Naive B cell (primary cell): Measurements from ENCODE around the gene CHGA. TPM values are rescaled to one million over a fixed set of nuclear protein-coding genes. Genes with fewer than 3 reads are reported as not detected.

Experiments
- ATAC-seq, 2 donors: fragments of 150-1000 bp; cut with Tn5 transposase; 2 replicates each; pipeline ENCODE4 v1.10.0; 2021; ENCODE audit warnings: low read depth in 2 of 2, mild to moderate bottlenecking in 2 of 2, moderate library complexity in 2 of 2
- DNase-seq: peaks from one replicate; pipeline ENCODE4 v3.0.0; 2022
- H3K27ac Mint-ChIP-seq, 6 donors: one replicate each; pipeline ENCODE4 v1.8.0; 2020 to 2022; ENCODE audit warnings: mild to moderate bottlenecking in 6 of 6, mixed read lengths in 6 of 6, moderate library complexity in 5 of 6, inconsistent platforms in 2 of 6
- H3K27me3 Mint-ChIP-seq, 3 donors: one replicate each; pipeline ENCODE4 v1.8.0; 2021 to 2022; ENCODE audit warnings: mixed read lengths in 3 of 3, mild to moderate bottlenecking in 1 of 3
- H3K36me3 Mint-ChIP-seq, 2 donors: one replicate each; pipeline ENCODE4 v1.8.0; 2020 to 2022; ENCODE audit warnings: mixed read lengths in 2 of 2, inconsistent platforms in 1 of 2, mild to moderate bottlenecking in 1 of 2
- H3K4me1 Mint-ChIP-seq, 3 donors: one replicate each; pipeline ENCODE4 v1.8.0; 2020 to 2022; ENCODE audit warnings: mixed read lengths in 3 of 3, inconsistent platforms in 1 of 3, mild to moderate bottlenecking in 1 of 3, moderate library complexity in 1 of 3
- H3K4me3 Mint-ChIP-seq, 8 donors: one replicate each; pipeline ENCODE4 v1.8.0; 2020 to 2022; ENCODE audit warnings: mild to moderate bottlenecking in 8 of 8, mixed read lengths in 8 of 8, moderate library complexity in 8 of 8, inconsistent platforms in 2 of 8
- H3K9me3 Mint-ChIP-seq, 7 donors: one replicate each; pipeline ENCODE4 v1.8.0; 2020 to 2022; ENCODE audit warnings: mixed read lengths in 7 of 7, mild to moderate bottlenecking in 5 of 7, inconsistent platforms in 2 of 7, moderate library complexity in 1 of 7
- polyA plus RNA-seq, 6 donors: library from polyadenylated mRNA; unstranded; fragments of 300-500 nt; fragmentation: Illumina TruSeq; gene quantifications; one replicate each; pipeline ENCODE4 v1.2.3, GENCODE V29; 2021; ENCODE audit warnings: low read depth in 6 of 6

CHGA gene
- polyA plus RNA-seq, 6 donors from 2014 or later, result not detected

DNA sequence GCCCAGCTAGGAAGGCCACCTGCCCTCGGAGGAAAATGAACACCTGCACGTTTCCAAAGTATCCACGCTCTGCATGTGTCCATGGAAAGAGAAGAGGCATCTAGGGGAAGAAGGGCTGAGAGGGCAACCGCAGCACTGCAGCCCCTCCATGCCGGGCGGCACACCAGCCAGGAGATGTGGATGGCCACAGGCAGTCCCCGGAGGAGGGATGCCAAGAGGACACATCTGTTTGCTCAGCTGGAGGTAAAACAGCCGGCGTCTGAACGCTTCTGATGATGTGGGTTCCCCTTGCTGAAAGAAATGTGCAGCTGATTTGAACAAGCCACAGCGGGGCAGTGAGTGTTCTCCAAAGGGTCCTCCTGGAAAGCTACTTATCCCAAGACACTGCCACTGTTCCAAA lies 34.0 kb downstream of the CHGA start:
- H3K4me1 Mint-ChIP-seq, result peaks cover 2 to 6% (median 3%) of the 10 kb centered on the region in 3 donors
- H3K27me3 Mint-ChIP-seq, result no peaks in the 10 kb centered on the region
- DNase-seq (no peak), ATAC-seq (no peak)
- no peak overlapping the region for H3K4me3 Mint-ChIP-seq
- peaks cover 0 to 7% of the 10 kb centered on the region in 2 donors for H3K36me3 Mint-ChIP-seq
- no peak overlapping the region for H3K27ac Mint-ChIP-seq
- H3K9me3 Mint-ChIP-seq, result no peaks in the 10 kb centered on the region

DNA sequence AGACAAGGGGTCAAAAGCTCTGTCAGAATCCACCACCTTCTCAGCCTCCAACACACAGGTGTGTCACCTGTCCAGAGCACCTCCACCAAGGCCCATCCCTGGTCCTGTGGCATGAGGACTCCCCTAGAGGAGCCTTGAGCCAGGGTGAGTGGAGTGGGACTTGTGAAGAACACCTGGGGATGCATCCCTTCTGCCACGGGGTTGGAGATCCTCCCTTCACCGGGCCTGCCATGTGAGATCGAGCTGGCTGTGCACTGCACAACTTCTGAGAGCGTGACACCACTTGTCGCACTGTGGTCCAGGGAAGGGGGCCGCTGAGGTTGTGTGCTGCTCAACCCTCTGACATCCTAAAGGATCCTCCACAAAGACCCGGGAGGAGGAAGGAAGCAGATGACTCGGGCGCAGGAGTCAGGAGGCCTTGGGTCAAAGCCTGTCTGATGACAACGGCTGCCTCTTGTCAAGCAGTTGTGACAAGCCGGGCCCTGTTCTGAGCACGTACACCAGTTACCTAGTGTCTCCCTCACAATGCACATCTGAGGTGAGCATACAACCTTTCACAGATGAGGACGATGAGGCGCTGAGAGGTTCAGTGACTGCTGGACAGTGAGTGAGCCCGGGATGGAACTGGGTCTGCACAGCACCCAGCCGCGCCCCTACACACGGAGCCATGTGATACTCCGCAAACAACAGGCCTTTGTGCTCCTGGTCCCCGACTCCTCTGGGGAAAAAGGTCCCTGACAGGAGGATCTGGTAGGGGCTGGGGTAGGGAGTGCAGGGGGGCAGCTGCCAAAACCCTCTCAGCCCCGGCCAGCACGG lies 35.6 kb downstream of the CHGA start:
- no peak for ATAC-seq
- no peaks in the 10 kb centered on the region for H3K27me3 Mint-ChIP-seq
- no peaks in the 10 kb centered on the region for H3K4me1 Mint-ChIP-seq
- H3K27ac Mint-ChIP-seq, result peak overlapping the region in 1 of 6 donors; percentile 84
- no peak overlapping the region for H3K4me3 Mint-ChIP-seq
- H3K36me3 Mint-ChIP-seq, result peaks cover 0 to 7% of the 10 kb centered on the region in 2 donors
- H3K9me3 Mint-ChIP-seq, result no peaks in the 10 kb centered on the region
- no peak for DNase-seq

DNA sequence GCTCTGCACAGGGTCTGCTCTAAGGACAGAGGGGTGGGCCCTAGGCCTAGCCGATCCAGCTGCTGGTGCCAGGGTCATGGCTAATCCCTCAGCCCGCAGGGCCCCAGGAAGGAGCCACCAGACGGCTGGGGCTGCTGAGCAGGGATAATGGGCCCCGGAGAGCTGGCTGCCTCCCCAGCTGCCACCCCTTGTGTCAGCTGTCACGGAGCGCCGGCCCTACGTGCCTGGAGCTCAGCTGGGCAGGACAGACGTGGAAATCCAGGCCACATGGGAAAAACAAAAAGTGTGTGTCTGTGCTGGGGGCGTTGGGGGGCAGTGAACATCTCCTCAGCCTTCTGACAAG lies 36.2 kb downstream of the CHGA start:
- ATAC-seq (no peak), DNase-seq (no peak)
- H3K27me3 Mint-ChIP-seq, result no peaks in the 10 kb centered on the region
- H3K4me1 Mint-ChIP-seq, result no peaks in the 10 kb centered on the region
- no peaks in the 10 kb centered on the region for H3K9me3 Mint-ChIP-seq
- H3K27ac Mint-ChIP-seq, result peak overlapping the region in 1 of 6 donors; percentile 47
- no peak overlapping the region for H3K4me3 Mint-ChIP-seq
- peaks cover 0 to 7% of the 10 kb centered on the region in 2 donors for H3K36me3 Mint-ChIP-seq

DNA sequence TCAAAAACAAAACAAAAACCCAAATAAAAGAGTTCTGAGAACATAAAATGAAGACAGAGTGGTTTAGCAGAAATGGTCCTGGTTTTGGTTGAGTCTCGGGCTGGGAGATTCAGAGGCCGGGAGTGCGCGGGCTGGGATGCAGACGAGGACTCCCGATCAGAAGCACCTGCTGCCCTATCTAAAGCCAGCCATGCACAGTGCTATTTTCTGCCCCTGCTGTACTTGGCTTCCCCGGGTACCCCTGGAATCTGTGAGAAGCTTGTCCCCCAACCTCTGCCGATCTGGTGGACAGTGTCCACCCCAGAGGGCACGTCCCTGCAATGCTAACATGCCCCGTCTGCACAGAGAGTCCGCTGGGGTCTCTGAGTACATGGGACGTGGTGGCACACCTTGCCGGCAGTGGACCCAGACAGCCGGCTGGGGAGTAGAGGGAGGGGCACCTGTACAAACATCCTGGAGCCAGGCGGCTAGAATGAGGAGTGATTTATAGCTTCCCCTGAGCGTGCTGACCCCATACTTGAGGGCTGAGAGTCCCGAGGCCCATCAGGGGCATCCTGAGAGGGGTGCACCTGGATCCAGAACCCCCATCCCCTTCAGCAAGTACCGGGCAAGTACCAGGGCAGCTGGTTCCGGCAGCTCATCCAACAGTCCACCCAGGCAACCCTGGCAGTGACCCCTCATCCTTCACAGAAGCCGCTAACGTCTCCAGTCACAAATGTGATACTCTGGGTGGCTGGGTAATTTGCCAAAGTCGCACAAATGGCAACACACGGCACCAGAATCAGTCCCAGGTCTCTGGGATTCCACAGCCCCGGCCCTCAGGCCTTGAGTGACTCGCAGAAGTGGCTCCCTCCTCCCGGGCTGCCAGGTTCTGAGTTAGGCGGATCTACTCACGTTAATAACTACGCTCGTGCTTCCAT lies 37.1 kb downstream of the CHGA start:
- Mint-ChIP-seq H3K4me1 (peaks cover 0 to 2% (median 0%) of the 10 kb centered on the region in 3 donors), H3K27ac (no peak overlapping the region), H3K9me3 (no peaks in the 10 kb centered on the region), H3K36me3 (peaks cover 0 to 7% of the 10 kb centered on the region in 2 donors), H3K27me3 (no peaks in the 10 kb centered on the region), H3K4me3 (no peak overlapping the region)
- DNase-seq (no peak), ATAC-seq (no peak)

GRCh38 chr14:92960706-92961566 lies 38.0 kb downstream of the CHGA start:
- Mint-ChIP-seq H3K27me3 (no peaks in the 10 kb centered on the region), H3K4me1 (peaks cover 0 to 6% (median 0%) of the 10 kb centered on the region in 3 donors), H3K36me3 (peaks cover 0 to 7% of the 10 kb centered on the region in 2 donors), H3K27ac (no peak overlapping the region), H3K4me3 (no peak overlapping the region), H3K9me3 (no peaks in the 10 kb centered on the region)
- no peak for DNase-seq
- no peak for ATAC-seq

DNA sequence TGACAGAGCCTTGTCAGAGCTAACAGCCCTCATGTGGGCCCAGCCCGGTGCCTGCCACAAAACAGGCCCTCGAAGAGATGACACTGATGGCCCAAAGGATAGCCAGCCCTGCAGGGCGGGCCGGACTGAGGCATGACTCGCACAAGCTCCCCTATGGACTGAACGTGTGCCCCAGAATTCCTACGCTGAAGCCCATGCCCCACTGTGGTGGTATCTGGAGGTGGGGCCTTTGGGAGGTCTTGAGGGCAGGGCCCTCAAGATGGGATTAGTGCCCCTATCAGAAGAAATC lies 38.6 kb downstream of the CHGA start:
- Mint-ChIP-seq H3K4me1 (peaks cover 0 to 6% (median 0%) of the 10 kb centered on the region in 3 donors), H3K36me3 (peaks cover 0 to 3% of the 10 kb centered on the region in 2 donors), H3K4me3 (peak overlapping the region in 1 of 8 donors; percentile 29), H3K27ac (no peak overlapping the region), H3K27me3 (no peaks in the 10 kb centered on the region), H3K9me3 (no peaks in the 10 kb centered on the region)
- ATAC-seq (no peak), DNase-seq (no peak)

DNA sequence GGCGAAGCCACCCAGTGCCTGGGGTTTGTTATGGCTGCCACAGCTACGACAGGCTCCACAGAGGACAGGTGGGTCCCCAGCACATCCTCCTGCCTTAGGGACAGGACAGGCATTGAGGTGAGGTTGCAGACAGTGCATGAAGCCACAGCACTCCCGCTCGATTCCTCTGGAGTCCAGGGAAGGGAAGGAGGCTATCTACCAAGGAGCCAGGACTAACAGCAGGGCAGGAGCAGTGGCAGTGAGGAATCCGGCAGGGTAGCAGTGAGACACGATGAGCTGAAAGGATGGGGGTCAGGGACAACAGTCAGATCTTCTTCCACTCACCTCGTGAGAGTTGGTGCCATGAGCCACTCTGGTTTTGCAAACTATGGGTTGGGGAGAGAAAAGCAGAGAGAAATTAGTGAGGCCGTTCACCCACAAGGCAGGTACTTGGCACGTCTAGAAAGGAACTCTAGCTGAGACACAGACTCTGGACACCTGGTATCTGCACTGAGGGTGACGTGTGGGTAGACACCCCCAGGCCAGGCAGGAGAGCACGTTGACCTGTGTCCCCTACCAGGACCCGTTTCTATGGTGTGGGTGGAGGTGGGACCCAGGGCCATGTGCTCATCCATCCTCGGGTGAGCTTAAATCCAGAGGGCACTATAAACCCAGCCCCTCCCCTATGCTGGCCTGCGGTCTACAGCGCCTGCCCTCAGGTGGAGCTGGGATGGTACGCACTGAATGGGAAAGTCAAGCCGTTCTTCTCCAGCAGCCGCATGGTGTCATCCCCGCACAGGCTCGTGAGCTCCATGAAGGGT lies 39.3 kb downstream of the CHGA start:
- Mint-ChIP-seq H3K4me3 (no peak overlapping the region), H3K27ac (no peak overlapping the region), H3K9me3 (peaks cover 0 to 2% (median 0%) of the 10 kb centered on the region in 7 donors), H3K4me1 (peaks cover 0 to 6% (median 5%) of the 10 kb centered on the region in 3 donors), H3K27me3 (no peaks in the 10 kb centered on the region), H3K36me3 (peaks cover under 1 to 1% of the 10 kb centered on the region in 2 donors)
- ATAC-seq (no peak), DNase-seq (no peak)

GRCh38 chr14:92962831-92963095 lies 39.8 kb downstream of the CHGA start:
- Mint-ChIP-seq H3K9me3 (peaks cover 0 to 6% (median 4%) of the 10 kb centered on the region in 7 donors), H3K27me3 (no peaks in the 10 kb centered on the region), H3K27ac (no peak overlapping the region), H3K4me3 (no peak overlapping the region), H3K36me3 (peaks cover 6% of the 10 kb centered on the region in 2 donors), H3K4me1 (peaks cover 0 to 10% (median 6%) of the 10 kb centered on the region in 3 donors)
- DNase-seq (no peak), ATAC-seq (no peak)

DNA sequence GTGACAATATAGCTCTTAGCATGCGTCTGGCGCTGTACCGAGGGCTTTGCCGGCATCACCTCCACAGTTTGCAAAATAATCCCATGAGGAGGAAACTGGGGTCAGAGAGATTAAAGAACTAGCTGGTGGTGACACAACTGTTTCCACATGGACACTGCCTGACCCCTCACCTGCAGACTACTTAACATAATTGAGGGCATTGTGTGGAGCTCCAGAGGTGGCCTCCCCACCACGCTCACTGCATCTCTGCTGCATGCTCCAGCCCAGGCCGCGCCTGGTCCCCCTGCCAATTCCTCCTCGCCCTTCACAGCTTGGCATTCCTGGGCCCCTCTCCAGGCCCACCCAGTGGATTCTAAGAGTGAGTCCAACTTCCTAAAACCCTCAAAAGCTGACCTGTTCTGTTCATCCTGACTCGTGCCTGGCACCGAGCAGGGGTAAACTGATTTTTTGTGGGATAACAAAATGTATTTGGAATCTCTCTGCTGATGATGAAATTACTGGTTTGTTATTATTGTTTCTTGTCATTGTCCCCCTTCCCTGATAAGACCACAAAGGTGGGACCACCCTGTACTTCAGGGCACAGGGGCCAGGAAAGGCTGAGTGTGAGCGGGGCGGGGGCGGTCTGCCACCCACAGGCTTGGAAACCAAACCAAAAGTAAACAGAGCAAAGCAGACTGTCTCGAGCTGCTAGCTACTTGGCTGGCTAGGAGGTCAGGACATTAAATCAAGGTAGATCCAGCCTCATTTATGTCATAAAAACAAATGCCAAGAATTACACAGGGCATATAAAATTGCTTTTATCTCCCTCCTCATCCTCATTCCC lies 40.6 kb downstream of the CHGA start:
- ATAC-seq, result no peak
- Mint-ChIP-seq H3K4me1 (peaks cover 0 to 10% (median 6%) of the 10 kb centered on the region in 3 donors), H3K9me3 (peaks cover 0 to 7% (median 4%) of the 10 kb centered on the region in 7 donors), H3K27me3 (no peaks in the 10 kb centered on the region), H3K4me3 (peak overlapping the region in 1 of 8 donors; percentile 21), H3K36me3 (peaks cover 7 to 8% of the 10 kb centered on the region in 2 donors), H3K27ac (peak overlapping the region in 2 of 6 donors; percentile 9 to 89)
- DNase-seq, result no peak

- peak overlapping the region in 1 of 6 donors; percentile 39 for H3K27ac Mint-ChIP-seq
- no peak for ATAC-seq
- H3K4me3 Mint-ChIP-seq, result peak overlapping the region in 1 of 8 donors; percentile 21
- H3K9me3 Mint-ChIP-seq, result peaks cover 0 to 7% (median 4%) of the 10 kb centered on the region in 7 donors
- DNase-seq, result no peak
- peaks cover 0 to 14% (median 6%) of the 10 kb centered on the region in 3 donors for H3K4me1 Mint-ChIP-seq
- no peaks in the 10 kb centered on the region for H3K27me3 Mint-ChIP-seq
- H3K36me3 Mint-ChIP-seq, result peaks cover 7 to 8% of the 10 kb centered on the region in 2 donors
Measured at GRCh38 chr14:92964124-92965109, 41.5 kb downstream of the CHGA start.

DNA sequence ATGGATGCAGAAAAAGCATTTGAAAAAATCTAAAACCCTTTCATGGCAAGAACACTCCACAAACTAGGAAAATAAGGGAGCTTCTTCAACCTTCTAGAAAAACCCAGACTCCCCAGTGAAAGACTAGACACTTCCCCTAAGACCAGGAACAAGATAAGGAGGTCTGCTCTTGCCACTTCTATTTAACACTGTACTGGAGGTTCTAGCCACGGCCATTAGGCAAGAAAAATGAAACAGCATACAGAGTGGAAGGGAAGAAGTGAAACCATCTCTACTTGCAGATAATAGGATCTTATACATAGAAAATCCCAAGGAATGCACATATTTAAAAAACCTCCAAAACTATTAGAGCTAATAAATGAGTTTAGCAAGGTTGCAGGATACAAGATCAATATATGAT lies 42.3 kb downstream of the CHGA start:
- Mint-ChIP-seq H3K9me3 (peaks cover 0 to 7% (median 4%) of the 10 kb centered on the region in 7 donors), H3K4me3 (no peak overlapping the region), H3K4me1 (peaks cover 0 to 14% (median 6%) of the 10 kb centered on the region in 3 donors), H3K36me3 (peaks cover 7 to 8% of the 10 kb centered on the region in 2 donors), H3K27ac (peak overlapping the region in 1 of 6 donors; percentile 30), H3K27me3 (no peaks in the 10 kb centered on the region)
- DNase-seq (no peak), ATAC-seq (no peak)
